NB4 (cell line): ENCODE measurements around the gene PTGES3L.
"Not testable (repeated sequence)": the region's sequence is repeated elsewhere in the genome, so short reads cannot be mapped to it uniquely, and the experiment has no call there.

Source experiments
- DNase-seq: peaks from one replicate; pipeline ENCODE4 v3.0.0; 2010; ENCODE audit warnings: low read depth
- H3K4me3 ChIP-seq: one replicate; pipeline ENCODE4 v1.5.1; 2011; ENCODE audit warnings: mild to moderate bottlenecking, low read depth, low read length, moderate library complexity
- MYC ChIP-seq: IDR thresholded peaks from 2 replicates; pipeline ENCODE4 v1.6.1; 2011; ENCODE audit warnings: low read depth, low read length
- POLR2A ChIP-seq: IDR thresholded peaks from 2 replicates; pipeline ENCODE4 v1.6.1; 2011; ENCODE audit warnings: mild to moderate bottlenecking; ENCODE audit not compliant: insufficient read length; ENCODE audit errors: extremely low read depth
- TF ChIP-seq, protein P1 (sequence below): IDR thresholded peaks from one replicate; pipeline ENCODE4 v1.5.1; 2012; ENCODE audit warnings: low read depth, low read length
- TF ChIP-seq, protein P2 (sequence below): IDR thresholded peaks from 2 replicates; pipeline ENCODE4 v1.6.1; 2011; ENCODE audit warnings: low read depth, low read length

The PTGES3L gene

DNA sequence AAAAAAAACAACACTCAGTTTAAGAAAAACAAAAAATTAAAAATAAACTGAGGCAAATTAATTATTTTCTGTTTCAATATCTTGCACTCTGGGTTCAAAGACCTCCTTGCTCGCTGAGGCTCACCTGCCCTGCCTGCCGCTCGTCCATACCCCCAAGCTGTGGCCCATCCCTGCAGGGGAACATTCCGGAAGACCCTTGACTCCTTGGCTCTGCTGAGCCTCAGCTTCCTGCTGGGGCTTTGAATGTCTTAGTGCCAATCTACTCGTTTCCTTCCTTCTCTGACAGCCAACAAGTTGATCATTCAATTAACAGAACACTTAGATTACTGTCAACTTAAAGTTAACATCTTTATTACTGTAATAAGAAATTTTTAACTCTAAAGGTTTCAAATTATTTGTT is 55.0 kb downstream of the PTGES3L start:
- no peak for DNase-seq

DNA sequence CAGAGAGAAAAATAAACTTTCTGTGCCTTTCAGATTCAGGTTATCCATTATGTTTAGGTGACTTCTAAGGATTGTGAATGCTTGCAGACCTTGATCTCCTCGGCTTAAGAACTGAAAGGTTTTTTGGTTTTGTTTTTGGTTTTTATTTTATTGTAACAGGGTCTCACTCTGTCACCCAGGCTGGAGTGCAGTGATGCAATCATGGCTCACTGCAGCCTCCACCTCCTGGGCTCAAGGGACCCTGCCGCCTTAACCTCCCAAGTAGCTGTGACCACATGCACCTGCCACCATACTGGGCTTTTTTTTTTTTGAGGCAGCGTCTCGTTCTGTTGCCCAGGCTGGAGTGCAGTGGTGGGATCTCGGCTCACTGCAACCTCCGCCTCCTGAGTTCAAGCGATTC is 56.4 kb downstream of the PTGES3L start:
- peak; percentile 16 for DNase-seq
- not testable (repeated sequence) for H3K4me3 ChIP-seq

More for the DNA sequence above, 55.0 kb downstream of the PTGES3L start:
- no peak for TF ChIP-seq MYC
- no peak for TF ChIP-seq POLR2A
- TF ChIP-seq, protein P1, sequence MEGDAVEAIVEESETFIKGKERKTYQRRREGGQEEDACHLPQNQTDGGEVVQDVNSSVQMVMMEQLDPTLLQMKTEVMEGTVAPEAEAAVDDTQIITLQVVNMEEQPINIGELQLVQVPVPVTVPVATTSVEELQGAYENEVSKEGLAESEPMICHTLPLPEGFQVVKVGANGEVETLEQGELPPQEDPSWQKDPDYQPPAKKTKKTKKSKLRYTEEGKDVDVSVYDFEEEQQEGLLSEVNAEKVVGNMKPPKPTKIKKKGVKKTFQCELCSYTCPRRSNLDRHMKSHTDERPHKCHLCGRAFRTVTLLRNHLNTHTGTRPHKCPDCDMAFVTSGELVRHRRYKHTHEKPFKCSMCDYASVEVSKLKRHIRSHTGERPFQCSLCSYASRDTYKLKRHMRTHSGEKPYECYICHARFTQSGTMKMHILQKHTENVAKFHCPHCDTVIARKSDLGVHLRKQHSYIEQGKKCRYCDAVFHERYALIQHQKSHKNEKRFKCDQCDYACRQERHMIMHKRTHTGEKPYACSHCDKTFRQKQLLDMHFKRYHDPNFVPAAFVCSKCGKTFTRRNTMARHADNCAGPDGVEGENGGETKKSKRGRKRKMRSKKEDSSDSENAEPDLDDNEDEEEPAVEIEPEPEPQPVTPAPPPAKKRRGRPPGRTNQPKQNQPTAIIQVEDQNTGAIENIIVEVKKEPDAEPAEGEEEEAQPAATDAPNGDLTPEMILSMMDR, result no peak
- TF ChIP-seq, protein P2, sequence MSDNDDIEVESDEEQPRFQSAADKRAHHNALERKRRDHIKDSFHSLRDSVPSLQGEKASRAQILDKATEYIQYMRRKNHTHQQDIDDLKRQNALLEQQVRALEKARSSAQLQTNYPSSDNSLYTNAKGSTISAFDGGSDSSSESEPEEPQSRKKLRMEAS, result no peak
- H3K4me3 ChIP-seq, result no peak overlapping the region

DNA sequence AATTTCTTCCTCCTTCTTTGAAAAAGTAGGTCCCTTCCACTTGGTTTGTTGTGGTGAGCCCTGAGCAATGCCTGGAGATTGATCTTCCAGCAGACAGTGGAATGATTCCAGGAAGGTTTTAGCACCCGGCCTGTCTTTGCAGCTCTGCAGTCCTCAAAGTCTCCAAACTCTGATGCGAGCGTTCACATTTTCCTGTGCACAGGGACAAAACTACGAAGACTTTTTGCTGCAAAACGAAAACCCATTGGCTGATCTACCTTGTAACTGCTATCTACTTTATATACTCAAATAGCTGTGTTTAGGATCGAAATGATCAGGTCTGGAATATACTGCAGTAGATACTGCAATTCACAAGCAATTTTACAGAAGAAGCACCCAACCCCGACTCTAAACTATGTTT is 57.6 kb downstream of the PTGES3L start:
- no peak overlapping the region for H3K4me3 ChIP-seq
- TF ChIP-seq POLR2A, result no peak
- TF ChIP-seq, protein P2, result no peak
- DNase-seq, result no peak

DNA sequence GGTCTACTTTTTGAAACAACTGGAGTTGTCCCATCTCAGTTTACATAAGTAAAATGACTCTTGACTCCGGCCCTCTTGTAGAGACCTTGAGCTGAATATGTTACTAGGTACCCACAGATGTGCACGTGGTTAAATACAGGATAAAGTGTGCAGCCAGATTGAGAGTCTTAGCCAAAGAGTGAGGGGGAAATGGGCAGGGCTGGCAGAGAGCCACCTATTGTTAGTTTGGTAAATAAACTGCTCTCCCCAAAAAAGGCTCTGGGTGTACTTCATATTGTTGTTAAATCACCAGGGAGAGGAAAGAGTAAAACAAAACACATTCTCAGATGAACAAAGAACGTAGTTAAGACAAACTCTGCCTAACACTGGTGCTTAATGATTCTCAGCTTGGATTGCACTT is 59.0 kb downstream of the PTGES3L start:
- DNase-seq, result no peak
- no peak for TF ChIP-seq MYC
- TF ChIP-seq POLR2A, result no peak
- TF ChIP-seq, protein P2, result no peak
- TF ChIP-seq, protein P1, result no peak

DNA sequence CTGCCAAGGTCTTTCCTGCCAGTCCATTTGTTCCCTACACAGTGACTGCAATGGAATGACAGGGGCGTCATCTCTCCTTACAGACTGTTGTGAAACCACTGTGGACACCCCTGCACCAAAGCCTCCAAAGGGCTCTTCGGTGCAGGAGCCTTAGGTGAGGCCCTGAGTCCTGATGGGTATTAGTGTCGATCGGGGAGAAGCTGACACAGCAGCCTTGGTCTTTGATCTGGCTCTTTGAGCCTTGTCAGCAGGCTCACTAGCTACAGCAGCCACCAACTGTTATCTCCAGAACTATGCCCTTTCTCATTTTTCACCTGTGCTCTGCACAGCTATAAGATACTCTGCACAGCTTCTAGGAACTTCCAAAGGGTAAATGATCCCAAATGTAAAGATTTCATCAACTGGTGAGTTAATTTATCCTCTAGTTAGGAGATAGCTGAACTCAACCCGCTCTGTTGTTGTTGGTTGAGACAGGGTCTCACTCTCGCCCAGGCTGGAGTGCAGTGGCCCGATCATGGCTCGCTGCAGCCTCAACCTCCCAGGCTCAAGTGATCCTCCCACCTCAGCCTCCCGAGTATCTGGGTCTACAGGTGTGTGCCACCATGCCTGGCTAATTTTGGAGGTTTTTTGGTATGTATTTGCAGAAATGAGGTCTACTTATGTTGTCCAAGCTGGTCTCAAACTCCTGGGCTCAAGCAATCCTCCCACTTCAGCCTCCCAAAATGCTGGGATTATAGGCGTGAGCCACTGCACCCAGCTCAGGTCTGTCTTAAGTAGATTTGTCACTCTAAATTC is 59.6 kb downstream of the PTGES3L start:
- no peak overlapping the region for H3K4me3 ChIP-seq
- TF ChIP-seq MYC, result no peak
- TF ChIP-seq, protein P1, result no peak
- TF ChIP-seq, protein P2, result no peak
- TF ChIP-seq POLR2A, result no peak
- no peak for DNase-seq

More for the DNA sequence above, 59.0 kb downstream of the PTGES3L start:
- H3K4me3 ChIP-seq, result no peak overlapping the region

DNA sequence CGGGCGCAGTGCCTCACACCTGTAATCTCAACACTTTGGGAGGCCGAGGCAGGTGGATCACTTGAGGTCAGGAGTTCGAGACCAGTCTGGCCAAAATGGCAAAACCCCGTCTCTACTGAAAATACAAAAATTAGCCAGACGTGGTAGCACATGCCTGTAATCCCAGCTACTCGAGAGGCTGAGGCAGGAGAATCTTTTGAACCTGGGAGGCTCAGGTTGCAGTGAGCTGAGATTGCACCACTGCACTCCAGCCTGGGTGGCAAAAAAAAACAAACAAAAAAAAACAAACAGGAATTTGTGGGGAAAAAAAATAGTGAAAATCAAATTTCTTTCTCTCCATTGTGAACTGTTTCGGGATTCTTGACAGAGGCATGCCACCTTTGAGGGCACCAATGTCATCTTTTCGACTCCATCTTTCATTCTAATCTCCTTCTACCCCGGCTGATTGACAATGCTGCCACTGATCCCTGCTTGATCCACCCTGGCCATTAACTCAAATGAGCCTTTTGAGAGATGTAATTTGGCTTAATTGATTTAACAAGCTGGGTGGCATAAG is 60.3 kb downstream of the PTGES3L start:
- DNase-seq, H3K4me3 ChIP-seq: not testable (repeated sequence)

DNA sequence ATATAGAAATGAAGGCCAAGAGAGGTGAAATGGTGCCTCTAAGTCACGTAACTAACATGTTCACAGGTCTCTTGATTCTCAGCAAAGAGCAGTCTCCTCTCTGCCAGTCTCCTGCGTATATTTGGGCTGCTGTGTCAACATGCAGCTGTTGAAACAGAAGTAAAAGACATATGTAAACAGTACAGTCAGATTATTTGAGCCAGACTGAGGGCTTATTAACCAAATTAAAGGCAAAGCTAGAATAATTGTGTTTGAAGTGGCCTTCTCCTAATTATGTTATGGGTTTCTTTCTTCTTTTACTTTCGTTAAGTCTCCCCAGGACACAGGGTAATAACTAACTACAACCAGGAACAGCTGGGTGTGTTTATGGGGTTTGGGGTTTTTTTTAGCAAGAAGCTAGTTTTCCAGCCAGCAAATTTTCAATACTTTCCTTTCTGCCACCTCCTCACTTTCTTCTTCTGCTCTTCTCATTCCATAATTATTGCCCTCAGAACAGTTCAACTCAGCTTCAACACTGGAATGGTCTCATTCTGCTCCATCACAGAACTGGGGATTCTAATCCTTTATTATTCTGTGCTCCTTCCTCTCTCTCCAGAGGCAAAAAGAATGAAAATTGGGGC is 60.9 kb downstream of the PTGES3L start:
- DNase-seq, result no peak
- H3K4me3 ChIP-seq, result no peak overlapping the region
- TF ChIP-seq, protein P1, result no peak
- TF ChIP-seq, protein P2, result no peak
- TF ChIP-seq MYC (no peak), POLR2A (no peak)
